WERI-Rb-1 (cell line): ENCODE measurements around the gene MEX3C.

Experiments
- DNase-seq: peaks from one replicate; pipeline ENCODE4 v3.0.0-alpha.2; 2020
- H3K27ac ChIP-seq: fragments of 250-450 bp; sonication (Bioruptor Pico); 2 replicates; pipeline ENCODE4 v1.5.1; 2020; ENCODE audit warnings: mild to moderate bottlenecking, moderate library complexity
- H3K27me3 ChIP-seq: fragments of 250-450 bp; sonication (Bioruptor Pico); 2 replicates; pipeline ENCODE4 v1.5.1; 2021; ENCODE audit warnings: mild to moderate bottlenecking, low read depth, moderate library complexity; ENCODE audit not compliant: insufficient read depth, severe bottlenecking
- H3K36me3 ChIP-seq: fragments of 250-450 bp; sonication (Bioruptor Pico); 2 replicates; pipeline ENCODE4 v1.5.1; 2020; ENCODE audit warnings: mild to moderate bottlenecking, moderate library complexity
- H3K4me3 ChIP-seq: 2 replicates; pipeline ENCODE4 v1.5.1; 2011; ENCODE audit warnings: low read depth, mild to moderate bottlenecking, control low read depth, low read length
- H3K9me3 ChIP-seq: fragments of 250-450 bp; sonication (Bioruptor Pico); 2 replicates; pipeline ENCODE4 v1.5.1; 2021; ENCODE audit warnings: mild to moderate bottlenecking, moderate library complexity; ENCODE audit not compliant: severe bottlenecking
- TF ChIP-seq, protein P1 (sequence below): IDR thresholded peaks from 2 replicates; pipeline ENCODE4 v1.5.1; 2011; ENCODE audit warnings: low read depth, mild to moderate bottlenecking, control low read depth, inconsistent platforms, low read length

MEX3C gene

DNA sequence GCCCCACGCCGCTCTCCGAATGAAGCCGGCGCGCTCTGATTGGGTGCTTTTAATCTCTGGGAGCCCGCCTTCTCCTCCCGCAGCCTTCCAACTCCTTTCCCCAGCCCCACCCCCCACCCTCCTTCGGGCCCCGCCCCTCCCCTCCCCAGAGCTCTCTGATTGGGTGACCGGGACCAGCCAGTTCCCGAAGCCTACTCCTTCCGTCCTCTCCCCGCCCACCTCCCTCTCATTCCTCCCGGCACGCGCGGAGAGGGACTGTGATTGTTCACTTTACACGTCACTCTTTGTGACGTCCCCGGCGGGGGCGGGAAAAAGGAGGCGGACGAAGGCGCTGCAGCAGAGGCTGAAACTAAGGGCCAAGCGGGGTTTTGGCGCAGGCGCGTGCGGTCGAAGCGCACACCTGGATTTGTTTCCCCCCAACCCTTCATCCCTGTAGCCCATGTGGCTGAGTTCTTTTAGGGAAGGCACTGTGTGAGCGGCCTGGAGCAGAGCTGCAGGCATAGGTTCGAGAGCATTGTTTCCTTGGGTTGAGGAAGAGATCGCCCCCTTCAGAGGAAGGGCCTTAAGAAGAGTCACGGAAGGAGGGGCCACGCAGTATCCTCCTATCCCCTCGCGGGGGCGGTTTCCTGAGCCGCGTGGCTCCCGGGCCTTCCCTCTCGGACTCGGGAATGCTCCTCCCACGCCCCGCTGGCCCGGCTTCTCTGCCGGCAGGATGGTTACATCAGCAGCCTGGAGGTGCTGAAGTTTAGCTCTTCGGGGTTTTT is at the start of gene MEX3C:
MEX3C (minus strand) TSS at position 21 of the 764 bp plus-strand sequence. CDS start 361 bp downstream, outside the sequence.
- TF ChIP-seq, protein P1, sequence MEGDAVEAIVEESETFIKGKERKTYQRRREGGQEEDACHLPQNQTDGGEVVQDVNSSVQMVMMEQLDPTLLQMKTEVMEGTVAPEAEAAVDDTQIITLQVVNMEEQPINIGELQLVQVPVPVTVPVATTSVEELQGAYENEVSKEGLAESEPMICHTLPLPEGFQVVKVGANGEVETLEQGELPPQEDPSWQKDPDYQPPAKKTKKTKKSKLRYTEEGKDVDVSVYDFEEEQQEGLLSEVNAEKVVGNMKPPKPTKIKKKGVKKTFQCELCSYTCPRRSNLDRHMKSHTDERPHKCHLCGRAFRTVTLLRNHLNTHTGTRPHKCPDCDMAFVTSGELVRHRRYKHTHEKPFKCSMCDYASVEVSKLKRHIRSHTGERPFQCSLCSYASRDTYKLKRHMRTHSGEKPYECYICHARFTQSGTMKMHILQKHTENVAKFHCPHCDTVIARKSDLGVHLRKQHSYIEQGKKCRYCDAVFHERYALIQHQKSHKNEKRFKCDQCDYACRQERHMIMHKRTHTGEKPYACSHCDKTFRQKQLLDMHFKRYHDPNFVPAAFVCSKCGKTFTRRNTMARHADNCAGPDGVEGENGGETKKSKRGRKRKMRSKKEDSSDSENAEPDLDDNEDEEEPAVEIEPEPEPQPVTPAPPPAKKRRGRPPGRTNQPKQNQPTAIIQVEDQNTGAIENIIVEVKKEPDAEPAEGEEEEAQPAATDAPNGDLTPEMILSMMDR, result peak; percentile 56
- Histone ChIP-seq H3K27me3 (no peaks in the 10 kb centered on the region), H3K4me3 (peak within 1 kb of the TSS; percentile 100), H3K36me3 (peaks cover 31% of the 10 kb centered on the region), H3K27ac (peak within 1 kb of the TSS; percentile 95), H3K9me3 (no peaks in the 10 kb centered on the region)
- DNase-seq, result peak; percentile 100

- H3K27me3 ChIP-seq, result no peaks in the 10 kb centered on the region
- DNase-seq, result peak; percentile 39
- H3K36me3 ChIP-seq, result no peaks in the 10 kb centered on the region
- TF ChIP-seq, protein P1, result no peak
- no peak overlapping the region for H3K27ac ChIP-seq
- no peaks in the 10 kb centered on the region for H3K9me3 ChIP-seq
- H3K4me3 ChIP-seq, result no peak overlapping the region
These were observed 43.7 kb upstream of the MEX3C start for GRCh38 chr18:51241226-51241625.

DNA sequence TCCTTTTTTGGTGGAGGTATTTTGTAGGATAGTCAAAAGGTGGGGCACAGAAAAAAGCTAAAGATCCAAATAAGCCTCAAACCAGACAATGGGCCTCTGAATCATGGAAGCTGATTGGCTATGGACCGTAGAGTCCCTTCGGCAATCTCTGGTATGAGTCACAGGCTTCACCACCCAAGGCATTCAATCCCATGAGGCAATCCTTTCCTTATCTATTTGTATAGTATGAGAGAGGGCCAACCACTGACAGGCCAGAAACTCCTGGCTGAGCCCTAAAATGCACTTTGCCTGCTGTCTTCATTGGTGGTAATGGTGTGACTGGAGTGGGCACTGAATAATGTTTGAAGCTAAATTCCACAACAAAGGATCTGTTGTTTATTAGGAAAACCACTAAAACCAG is 38.7 kb upstream of the MEX3C start:
- Histone ChIP-seq H3K9me3 (no peaks in the 10 kb centered on the region), H3K36me3 (no peaks in the 10 kb centered on the region), H3K27me3 (no peaks in the 10 kb centered on the region), H3K27ac (no peak overlapping the region), H3K4me3 (no peak overlapping the region)
- no peak for DNase-seq
- TF ChIP-seq, protein P1, result no peak

GRCh38 chr18:51235009-51235789 is 37.7 kb upstream of the MEX3C start:
- no peaks in the 10 kb centered on the region for H3K27me3 ChIP-seq
- no peak overlapping the region for H3K4me3 ChIP-seq
- DNase-seq, result no peak
- TF ChIP-seq, protein P1, result no peak
- no peaks in the 10 kb centered on the region for H3K36me3 ChIP-seq
- H3K27ac ChIP-seq, result no peak overlapping the region
- H3K9me3 ChIP-seq, result no peaks in the 10 kb centered on the region

GRCh38 chr18:51234117-51235008 is 36.9 kb upstream of the MEX3C start:
- Histone ChIP-seq H3K36me3 (no peaks in the 10 kb centered on the region), H3K27me3 (no peaks in the 10 kb centered on the region), H3K27ac (no peak overlapping the region), H3K9me3 (no peaks in the 10 kb centered on the region), H3K4me3 (no peak overlapping the region)
- DNase-seq, result no peak
- TF ChIP-seq, protein P1, result no peak
